HG03521 (cell line): ENCODE results near the gene KPNA5.
"Not testable (repeated sequence)": the region's sequence is repeated elsewhere in the genome, so short reads cannot be mapped to it uniquely, and the experiment has no call there.

Source experiments
- ATAC-seq: cut with Tn5 transposase; IDR thresholded peaks from one replicate; pipeline ENCODE4 v1.9.1; 2021; ENCODE audit warnings: mild to moderate bottlenecking, moderate library complexity; ENCODE audit not compliant: unreplicated experiment

The KPNA5 gene

GRCh38 chr6:116680880-116681672 lies at the start of gene KPNA5:
TSS of gene KPNA5 (plus strand) at chr6:116681211. CDS start at chr6:116681335, 124 bp downstream.
- ATAC-seq = peak; percentile 97

DNA sequence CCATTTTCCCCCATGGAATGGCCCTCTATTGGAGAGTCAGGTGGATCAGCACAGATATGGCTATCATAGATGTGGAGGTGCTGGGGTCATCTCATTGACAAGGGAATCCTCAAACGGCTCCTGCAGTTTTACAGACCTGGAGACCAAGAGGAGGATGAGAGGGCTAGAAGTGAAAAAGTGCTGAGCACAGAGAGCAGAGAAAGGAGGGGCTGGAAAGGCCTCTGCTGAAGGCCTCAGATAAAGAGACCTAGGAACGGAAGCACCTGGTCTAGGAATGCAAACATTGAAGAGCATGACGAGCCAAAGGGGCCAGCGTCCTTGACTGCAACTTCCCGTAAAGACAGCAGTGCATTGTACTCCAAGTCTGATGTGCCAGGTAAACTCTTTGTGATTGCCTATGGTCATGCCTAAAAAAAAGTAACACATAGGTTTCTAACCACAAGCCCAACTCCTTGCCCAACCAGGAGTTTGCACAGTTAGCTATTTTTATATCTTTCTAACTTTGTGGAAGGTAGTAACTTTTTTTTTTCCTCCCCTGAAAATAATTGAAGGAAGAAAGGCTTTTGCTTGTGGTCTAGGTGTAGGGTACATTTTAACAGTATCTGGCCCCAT lies 49.5 kb upstream of the KPNA5 start:
- no peak for ATAC-seq

- no peak for ATAC-seq
Observed at GRCh38 chr6:116633685-116634084, 47.3 kb upstream of the KPNA5 start.

DNA sequence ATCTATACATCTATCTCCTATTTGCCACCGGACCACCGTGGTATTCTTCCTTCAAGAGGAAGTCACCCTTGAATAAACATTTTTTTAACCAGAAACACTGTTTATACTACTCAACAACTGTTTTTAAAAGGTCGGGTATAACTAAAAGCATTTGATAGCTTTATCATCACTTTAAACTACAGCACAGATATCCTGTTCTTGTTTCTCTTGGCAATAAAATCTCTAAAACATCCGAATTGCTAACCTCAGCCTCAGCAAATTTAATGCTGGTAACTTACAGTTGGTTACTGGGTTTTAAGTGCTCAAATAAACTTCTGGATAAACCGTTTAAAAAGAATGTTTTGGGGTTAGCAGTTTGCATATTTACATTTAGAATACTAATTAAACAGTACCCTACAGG lies 32.9 kb upstream of the KPNA5 start:
- ATAC-seq = no peak

DNA sequence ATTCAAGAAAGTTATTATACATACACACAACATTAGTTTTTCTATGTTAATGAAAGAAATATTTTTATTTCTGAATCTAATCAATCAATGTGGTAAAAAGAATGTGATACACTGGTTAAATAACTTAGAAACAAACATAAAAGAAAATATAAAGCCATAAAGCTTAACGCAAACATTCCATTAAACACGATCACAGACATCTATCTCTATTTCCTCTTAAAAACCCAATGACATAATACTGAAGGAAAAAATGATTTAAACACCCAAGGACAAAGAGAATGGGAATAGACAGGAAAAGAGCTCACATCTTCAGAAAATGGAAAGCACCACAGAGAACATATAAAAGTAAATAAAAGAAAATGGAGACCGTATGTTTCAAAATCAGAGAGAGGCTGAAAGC lies 31.9 kb upstream of the KPNA5 start:
- ATAC-seq = no peak

DNA sequence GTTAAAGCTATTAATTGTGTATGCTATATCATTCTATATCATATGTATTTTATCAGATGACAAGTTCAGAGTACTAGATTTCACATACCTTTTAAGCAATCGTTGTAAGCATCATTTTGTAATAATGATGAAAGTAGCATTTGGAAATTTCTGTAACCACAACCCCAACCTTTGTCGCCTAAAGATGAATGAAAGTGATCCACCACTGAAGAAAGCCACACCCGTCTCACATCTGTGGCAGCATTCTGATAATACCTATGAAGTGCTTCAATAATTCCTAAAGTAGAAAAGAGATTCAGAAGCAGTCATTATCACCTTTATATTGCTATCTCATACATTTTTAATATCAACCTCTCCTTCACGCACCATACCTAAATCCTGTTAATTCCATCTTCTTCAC lies 29.1 kb upstream of the KPNA5 start:
- no peak for ATAC-seq

GRCh38 chr6:116661594-116661993 lies 19.4 kb upstream of the KPNA5 start:
- ATAC-seq = no peak

GRCh38 chr6:116662202-116662601 lies 18.8 kb upstream of the KPNA5 start:
- ATAC-seq = no peak

DNA sequence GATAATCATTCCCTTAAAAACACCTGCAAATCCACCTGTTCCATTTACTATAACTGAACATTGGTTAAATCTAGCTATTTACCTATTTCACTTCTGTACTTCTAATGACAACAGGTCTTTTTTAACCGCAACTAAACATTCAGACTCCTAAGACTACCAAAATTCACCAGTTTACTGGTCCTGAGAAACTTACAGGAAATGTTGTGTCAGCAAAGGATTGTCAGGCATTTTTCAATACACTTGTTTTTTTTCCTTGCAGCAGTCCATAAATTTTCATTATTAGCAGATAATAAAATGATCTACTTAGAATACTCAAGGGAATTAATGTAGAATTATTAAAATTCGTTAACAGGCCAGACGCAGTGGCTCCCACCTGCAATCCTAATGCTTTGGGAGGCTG lies 17.7 kb upstream of the KPNA5 start:
- no peak for ATAC-seq

GRCh38 chr6:116664169-116664568 lies 16.8 kb upstream of the KPNA5 start:
- not testable (repeated sequence) for ATAC-seq

DNA sequence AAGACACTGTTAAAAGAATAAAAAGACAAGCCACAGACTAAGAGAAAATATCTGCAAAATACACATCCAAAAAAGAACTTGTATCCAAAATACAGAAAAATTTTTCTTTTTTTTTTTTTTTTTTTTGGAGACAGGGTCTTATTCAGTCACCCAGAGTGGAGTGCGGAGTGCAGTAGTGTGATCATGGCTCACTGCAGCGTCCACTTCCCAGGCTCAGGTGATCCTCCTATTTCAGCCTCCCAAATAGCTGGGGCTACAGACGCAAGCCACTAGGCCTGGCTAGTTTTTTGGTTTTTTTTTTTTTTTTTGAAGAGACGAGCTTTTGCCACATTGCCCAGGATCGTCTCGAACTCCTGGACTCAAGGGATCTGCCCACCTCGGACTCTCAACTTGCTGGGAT lies 15.5 kb upstream of the KPNA5 start:
- no peak for ATAC-seq

- ATAC-seq = peak; percentile 43
Observed at GRCh38 chr6:116666869-116667268, 14.1 kb upstream of the KPNA5 start.

DNA sequence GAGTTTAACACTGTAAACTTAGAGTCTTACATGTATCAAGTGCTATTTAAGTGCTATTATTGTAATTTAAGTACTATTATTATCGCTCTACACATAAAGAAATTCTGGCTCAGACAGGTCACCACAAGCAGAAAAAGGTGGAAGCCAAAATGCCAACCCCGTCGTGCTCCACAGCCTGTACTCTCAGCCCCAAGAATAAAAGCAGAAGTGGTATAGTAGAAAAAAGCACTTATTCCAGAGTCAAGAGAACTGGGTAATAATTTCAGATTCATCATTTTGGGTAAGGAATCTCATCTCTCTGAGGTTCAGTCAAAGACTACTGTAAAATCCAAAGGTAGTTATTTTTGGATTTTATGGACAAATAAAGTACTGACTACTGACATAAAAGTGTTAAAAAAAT lies 13.4 kb upstream of the KPNA5 start:
- ATAC-seq = peak; percentile 31

- ATAC-seq = no peak
Observed at GRCh38 chr6:116672306-116672705, 8.7 kb upstream of the KPNA5 start.

DNA sequence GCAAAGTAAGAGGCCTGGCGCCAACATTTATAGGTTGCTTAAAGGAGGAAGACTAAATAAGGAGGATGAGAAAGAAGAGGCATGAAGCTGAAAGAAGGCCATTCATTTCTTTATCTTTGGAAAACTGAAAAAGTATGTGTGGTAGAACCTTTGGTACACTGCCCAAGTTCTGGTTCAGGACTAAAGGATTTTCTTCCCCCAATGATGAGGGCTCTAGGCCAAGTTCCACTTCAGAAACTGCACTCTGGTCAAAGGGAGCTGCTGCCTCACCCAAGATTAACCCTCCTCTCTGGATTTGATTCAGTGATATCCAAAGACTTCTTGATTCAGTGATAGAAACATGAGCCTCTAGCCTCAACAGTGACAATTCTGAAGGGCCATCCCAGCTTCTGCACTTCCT lies 5.0 kb upstream of the KPNA5 start:
- no peak for ATAC-seq

DNA sequence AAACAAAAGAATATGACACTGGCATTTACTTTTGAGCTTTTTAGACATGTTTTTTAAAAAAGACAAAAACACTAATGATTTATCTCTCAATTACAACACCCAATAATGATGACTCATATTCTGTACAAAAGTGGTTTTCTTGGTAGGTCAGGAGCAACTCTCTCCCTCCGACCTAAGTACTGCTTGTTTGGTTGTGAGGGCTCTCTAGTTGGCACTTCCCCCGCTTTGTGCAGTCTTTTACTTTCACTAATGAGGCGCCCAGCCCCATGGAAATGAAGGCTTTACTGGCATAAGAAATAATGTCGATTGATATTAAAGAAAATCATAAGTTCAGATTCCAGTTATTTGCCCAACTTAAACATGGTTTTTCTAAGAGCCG lies 1.3 kb downstream of the KPNA5 start:
- no peak for ATAC-seq

DNA sequence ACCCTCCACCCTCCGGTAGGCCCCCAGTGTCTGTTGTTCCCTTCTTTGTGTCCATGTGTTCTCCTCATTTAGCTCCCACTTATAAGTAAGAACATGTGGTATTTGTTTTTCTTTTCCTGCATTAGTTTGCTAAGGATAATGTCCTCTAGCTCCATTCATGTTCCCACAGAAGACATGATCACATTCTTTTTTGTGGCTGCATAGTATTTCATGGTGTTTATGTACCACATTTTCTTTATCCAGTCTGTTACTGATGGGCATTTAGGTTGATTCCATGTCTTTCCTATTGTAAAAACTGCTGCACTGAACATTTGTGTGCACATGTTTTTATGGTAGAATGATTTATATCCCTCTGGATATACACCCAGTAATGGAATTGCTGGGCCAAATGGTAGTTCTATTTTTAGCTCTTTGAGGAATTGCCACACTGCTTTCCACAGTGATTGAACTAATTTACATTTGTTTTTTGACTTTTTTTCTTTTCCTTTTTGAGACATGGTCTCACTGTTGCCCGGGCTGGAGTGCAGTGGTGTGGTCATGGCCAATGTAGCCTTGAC lies 4.5 kb downstream of the KPNA5 start:
- ATAC-seq = no peak

GRCh38 chr6:116686475-116687101 lies 5.6 kb downstream of the KPNA5 start:
- ATAC-seq = not testable (repeated sequence)

- ATAC-seq = no peak
Observed at GRCh38 chr6:116691154-116691553, 10.1 kb downstream of the KPNA5 start.

DNA sequence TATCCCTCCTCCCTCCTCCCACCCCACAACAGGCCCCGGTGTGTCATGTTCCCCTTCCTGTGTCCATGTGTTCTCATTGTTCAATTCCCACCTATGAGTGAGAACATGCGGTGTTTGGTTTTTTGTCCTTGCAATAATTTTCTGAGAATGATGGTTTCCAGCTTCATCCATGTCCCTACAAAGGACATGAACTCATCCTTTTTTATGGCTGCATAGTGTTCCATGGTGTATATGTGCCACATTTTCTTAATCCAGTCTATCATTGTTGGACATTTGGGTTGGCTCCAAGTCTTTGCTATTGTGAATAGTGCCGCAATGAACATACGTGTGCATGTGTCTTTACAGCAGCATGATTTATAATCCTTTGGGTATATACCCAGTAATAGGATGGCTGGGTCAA lies 11.9 kb downstream of the KPNA5 start:
- ATAC-seq = not testable (repeated sequence)

DNA sequence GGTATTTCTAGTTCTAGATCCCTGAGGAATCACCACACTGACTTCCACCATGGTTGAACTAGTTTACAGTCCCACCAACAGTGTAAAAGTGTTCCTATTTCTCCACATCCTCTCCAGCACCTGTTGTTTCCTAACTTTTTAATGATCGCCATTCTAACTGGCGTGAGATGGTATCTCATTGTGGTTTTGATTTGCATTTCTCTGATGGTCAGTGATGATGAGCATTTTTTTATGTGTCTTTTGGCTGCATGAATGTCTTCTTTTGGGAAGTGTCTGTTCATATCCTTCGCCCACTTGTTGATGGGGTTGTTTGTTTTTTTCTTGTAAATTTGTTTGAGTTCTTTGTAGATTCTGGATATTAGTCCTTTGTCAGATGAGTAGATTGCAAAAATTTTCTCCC lies 12.3 kb downstream of the KPNA5 start:
- ATAC-seq = not testable (repeated sequence)

DNA sequence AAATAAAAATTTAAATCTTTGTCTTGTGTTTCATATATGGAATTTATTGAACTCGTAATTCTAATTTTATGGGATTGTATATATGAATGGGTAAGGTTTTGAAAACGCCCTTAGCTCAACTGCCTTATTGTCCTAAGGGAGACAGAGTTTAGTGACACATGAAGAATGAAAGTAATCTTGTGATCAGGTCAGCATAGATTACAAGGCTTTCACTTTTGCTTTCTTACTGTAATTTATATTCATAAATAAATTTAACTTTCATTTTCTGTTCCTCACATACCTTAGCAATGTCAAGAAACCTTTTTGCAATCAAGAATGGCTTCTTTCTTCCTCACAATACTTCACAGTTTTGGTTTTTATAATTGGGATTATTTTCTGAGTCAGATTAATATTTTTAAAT lies 14.4 kb downstream of the KPNA5 start:
- peak; percentile 97 for ATAC-seq
